ENCODE results near the gene CASZ1.

DNA sequence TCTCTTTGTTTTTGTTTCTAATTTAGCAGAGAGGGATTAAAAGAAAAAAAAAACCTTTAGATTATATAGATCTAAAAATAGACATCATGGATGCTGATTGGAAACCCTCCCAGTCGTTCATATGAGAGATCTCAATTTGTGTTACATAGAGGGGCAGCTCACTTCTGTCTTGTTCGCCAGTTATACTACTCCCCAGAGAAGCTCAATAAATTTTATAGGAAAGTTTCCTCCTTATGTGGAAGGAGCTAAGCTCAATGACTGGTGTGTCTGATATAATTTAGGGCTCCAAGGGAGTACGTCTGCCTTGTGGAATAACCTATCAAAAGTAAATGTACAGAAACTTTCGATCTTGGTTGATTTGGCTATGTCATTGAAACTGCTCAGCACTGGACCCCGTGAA, 204.1 kb downstream of the CASZ1 start:
- no peak for TF ChIP-seq CTCF (conservative IDR thresholded peaks at IDR 0.05)
- no peak for TF ChIP-seq EZH2 (IDR thresholded peaks at IDR 0.05; ENCODE audit: low read depth)

Measured in PC-9 (cell line).